HG02852 (cell line): ENCODE data around the gene FAM174C.

Source experiments
- ATAC-seq: cut with Tn5 transposase; IDR thresholded peaks from one replicate; pipeline ENCODE4 v1.9.1; 2021; ENCODE audit warnings: mild to moderate bottlenecking, moderate library complexity; ENCODE audit not compliant: unreplicated experiment

FAM174C gene

DNA sequence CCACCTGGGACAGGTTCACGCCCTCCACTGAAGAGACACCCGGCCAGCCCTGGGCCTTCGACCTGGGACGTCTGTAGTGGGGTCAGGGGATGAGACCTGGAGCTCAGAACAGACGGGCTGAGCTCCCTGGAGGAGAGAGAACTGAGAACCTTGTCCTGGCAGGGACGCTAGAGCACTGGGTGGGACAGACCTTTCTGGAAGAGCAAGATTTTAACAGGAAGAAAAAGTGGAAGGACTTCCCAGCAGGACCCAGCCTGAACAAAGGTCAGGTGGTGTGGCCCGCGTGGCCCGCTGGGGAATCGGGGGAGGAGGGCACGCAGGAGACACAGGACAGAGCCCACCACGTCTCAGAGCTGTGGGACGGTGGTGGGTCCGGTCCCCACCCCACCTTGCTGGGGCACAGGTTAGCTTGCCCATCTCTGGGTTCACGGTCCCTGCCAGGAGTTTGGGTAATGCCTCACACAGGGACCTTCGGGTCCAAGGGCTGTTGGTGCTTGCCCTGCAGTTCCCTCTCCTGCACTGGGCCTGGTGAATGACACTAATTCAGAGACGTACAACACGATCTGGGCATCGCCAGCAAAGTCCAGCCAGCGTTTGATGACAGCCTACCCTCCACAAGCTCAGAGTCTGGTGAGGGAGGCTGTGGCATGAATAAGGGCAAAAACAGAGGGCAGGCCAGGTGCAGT is 9.1 kb downstream of the FAM174C start:
- ATAC-seq, result no peak

DNA sequence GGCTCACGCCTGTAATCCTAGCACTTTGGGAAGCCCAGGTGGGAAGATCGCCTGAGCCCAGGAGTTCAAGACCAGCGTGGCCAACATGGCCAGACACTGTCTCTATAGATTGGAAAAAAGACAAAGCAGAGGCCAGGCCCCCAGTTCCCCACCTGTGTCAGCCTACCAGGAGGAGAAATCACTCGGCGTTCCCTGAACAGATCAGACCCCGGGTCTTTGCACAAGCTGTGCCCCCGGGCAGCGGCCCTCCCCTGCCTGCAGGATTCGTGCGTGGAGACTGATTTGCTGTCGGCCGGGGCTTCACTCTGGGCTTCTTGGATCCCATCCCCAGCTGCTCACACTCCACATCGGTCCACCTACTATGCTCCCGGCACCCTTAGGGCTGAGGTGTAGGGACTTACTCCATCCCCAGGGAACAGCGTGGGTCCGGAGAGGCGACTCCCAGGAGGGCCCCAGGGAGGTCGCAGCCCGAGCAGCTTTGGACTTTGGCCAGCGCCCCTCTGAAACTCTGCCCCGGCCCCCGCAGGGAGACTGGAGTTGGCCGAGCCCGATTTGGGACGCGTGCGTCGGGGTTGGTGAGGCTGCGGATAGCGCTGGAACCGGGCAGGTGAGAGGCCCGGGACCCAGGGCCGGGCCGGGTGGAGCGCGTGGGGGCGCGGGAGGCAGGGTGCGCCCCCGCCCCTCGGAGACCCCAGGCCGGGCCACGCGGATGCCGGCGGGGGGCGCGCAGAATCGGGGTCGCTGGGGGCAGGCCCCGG is 9.8 kb downstream of the FAM174C start:
- no peak for ATAC-seq

DNA sequence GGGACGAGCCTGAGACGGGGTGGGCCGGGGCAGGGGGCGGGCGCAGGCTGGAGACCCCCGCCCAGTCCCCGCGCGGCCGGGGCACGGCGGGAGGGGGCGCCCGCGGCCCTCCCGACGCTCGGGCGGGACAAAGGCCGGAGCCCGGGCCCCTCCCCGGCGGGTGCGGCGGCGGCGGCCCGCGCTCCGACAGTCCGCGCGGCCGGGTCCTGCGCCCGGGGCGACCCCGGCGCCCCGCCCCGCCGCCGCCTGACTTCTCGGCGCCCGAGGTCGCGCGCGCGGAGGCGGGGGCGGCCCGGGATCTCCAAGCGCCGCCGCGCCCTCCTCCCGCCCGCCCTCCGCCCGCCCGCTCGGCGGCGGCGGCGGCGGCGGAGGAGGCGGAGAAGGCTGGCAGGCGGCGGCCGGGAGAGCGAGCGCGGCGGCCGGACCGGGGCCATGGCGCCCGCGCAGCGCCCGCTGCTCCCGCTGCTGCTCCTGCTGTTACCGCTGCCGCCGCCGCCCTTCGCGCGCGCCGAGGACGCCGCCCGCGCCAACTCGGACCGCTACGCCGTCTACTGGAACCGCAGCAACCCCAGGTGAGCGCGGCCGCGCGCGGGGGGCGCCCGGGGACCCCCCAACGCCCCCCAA is 10.5 kb downstream of the FAM174C start, which contains the start of gene EFNA2:
TSS of gene EFNA2 (plus strand) at position 137 of the 624 bp plus-strand sequence. CDS start at position 433, 296 bp downstream.
- ATAC-seq, result no peak

GRCh38 chr19:1286487-1287353 is 11.4 kb downstream of the FAM174C start:
- no peak for ATAC-seq

DNA sequence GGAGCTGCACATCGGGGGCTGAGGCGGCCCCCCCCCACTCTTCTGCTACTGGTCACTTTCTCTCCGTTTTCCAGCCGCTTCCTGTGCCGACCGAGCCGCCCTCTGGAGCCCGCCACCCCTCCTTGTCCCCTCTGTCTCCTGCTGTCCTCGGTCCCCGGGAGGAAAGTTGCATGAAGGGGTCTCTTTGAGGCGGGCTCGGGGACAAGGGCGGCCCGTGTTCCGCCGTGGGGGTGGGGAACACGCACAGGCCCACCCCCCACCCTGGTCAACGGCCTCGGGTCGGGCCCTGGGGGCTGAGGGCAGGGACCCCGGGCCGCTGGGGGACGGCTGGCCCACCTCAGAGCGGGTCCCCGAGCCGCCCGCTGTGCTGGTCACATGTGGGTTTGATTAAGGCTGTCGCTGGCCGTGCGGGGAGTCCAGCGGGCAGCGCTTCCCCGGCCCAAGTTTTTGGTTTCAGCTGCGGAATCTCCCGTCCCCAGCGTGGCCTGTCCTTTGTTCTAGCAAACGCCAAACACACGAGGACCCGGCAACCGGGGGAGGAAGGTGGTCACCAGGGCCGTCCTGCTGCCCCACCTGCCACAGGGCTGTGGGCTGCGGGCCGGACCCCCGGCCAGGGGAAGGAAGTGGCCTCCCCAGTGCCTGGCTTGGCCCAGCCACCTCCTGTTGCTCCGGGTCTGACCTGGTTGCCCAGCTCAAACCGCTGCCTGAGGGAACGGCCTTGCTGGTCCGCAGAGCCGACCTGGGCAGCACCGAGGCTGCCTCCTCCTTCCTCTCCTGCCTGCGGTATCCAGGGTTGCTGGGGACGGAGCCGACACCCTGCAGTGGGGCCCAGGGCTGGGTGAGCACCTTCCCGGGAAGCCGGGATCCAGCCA is 12.3 kb downstream of the FAM174C start:
- ATAC-seq, result no peak

GRCh38 chr19:1288226-1288612 is 12.9 kb downstream of the FAM174C start:
- ATAC-seq, result no peak

DNA sequence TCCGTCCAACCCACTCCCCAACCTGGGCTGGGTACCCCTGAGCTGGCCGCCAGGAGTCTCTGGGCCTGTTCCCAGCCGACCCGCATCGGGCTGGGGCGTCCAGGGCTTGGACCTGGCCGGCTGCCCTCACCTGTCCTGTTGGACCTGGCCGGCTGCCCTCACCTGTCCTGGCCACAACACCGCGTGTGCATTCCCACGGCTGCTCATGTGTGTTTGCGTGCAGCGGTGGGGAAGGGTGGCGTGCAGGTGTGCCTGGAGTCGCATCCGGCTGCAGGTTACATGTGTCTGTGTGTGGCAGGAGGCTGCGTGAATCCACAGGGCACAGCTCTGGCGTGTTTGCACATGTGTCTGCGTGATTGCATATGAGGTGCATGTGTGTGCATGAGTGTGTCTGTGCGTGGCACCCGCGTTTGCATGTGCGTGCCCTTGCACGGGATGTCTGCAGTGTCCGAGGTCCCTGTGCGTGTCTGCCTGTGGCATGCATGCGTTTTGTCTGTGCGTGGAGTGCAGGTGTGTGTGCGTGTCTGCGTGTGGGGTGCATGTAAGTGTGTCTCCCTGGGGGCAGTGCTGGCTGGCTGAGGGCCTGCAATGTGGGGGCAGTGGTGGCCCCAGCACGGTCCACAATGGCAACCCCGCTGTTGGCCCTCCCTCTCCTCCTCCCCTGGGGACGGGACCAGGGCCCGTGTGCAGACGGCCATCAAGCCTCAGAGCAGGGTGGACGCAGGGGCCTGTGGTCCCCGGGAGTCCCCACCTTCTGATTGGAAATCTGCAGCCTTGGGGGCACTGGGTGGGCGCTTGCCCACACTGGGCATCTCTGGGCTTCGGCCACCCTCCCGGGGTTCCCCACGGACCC is 13.7 kb downstream of the FAM174C start:
- no peak for ATAC-seq

- no peak for ATAC-seq
Observed at GRCh38 chr19:1289686-1290025, 14.3 kb downstream of the FAM174C start.

- ATAC-seq, result no peak
Observed at GRCh38 chr19:1290196-1290702, 14.9 kb downstream of the FAM174C start.

DNA sequence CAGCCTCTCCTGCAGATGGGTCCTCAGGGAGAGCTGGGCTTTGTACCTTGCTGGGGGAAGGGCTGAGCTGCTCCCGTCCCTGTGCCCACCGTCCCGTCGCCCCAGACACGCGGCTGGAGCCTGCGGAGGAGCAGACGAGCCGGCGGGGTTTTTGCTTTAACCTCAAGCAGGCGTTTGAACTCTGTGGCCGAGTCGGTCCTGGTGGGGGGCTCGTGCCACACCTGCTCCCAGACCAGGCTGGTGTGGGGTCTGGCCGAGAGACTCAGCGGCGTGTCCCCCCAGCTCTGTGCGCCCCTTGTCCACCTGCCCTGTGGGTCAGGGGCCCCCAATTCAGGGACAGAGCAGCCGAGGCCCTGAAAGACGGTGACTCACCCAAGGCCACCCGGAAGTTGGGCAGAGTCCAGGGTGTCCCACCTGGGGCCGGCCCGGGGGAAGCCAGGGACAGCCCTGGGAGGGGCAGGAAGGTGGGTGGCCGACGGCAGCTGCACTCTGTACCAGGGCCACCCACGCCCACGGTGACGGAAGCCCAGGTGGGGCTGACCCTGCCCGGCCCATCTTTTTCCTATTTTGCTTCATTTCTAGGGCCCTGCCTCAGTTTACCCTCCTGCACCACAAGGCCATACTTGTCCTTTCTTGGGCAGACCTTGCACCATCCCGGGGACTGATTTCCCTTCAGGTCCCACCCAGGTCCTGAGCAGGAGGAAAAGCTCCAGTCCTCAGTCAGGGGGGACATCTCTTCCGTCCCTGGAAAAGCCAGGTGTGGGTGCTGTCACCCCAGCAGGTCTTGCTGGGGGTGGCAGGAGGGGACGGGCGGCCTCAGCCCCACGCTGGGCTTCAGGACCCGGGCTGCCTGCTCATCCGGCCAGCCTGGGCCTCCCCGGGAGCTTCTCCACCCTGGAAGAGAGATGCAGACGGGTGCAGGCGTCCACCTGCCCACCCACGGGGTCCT is 15.6 kb downstream of the FAM174C start:
- ATAC-seq, result no peak

DNA sequence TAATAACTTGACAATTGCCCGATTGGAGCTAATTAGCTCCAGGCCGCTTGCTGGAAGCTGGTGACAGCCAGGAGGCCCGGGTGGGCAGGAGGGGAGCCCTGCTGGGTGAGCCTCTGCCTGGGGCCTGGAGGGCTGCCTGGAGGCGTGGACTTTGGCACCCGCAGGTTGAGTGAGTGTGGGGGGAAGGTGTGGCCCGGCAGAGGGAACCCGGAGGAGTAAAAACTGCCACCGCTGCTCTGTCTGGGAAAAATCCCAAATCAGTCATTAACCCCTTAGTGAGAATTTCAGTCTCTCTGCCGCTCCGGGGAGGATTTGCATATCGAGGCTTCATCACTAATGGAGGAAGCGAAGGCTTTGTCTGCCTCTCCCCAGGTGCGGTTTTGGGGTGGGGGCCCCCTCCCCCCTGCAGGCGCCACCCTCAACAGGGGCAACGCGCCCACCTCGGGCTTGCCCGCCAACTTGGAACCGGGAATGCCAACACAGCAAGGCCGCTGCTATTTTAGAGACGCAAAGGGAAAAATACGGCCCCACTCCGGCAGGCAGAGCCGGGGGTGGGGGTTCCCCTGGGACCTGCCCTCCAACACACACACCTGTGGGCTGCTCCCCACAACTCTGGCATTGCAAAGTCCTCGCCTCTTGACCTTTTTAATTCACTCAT is 16.6 kb downstream of the FAM174C start:
- ATAC-seq, result no peak

- ATAC-seq, result no peak
Observed at GRCh38 chr19:1292419-1293151, 17.3 kb downstream of the FAM174C start.

- no peak for ATAC-seq
Observed at GRCh38 chr19:1293782-1294604, 18.7 kb downstream of the FAM174C start.

- ATAC-seq, result no peak
Observed at GRCh38 chr19:1294688-1295087, 19.4 kb downstream of the FAM174C start.

DNA sequence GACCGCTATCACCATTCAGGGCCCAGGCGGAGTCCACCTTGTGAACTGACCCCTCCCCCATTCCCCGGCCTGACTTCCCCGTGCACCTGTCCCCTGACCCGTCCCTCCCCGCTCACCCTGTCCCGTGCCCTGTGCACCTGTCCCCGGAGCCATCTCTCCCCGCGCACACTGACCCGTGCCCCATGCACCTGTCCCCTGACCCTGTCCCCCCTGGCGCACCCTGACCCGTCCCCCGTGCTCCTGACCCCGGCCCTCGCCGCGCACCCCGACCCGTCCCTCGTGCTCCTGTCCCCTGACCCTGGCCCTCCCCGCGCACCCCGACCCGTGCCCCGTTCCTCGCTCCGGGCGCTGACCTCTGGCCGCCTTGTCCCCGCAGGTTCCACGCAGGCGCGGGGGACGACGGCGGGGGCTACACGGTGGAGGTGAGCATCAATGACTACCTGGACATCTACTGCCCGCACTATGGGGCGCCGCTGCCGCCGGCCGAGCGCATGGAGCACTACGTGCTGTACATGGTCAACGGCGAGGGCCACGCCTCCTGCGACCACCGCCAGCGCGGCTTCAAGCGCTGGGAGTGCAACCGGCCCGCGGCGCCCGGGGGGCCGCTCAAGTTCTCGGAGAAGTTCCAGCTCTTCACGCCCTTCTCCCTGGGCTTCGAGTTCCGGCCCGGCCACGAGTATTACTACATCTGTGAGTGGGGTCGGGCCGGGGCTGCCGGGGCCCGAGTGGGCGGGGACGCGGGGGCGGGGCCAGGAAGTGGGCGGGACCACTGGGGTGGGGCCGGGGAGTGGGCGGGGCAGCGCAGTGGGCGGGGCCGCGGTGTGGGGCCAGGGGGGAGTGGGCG is 20.1 kb downstream of the FAM174C start:
- no peak for ATAC-seq
